SHP77 (cell line): ENCODE measurements around the gene RUSC1.

ENCODE experiments used
- DNase-seq, 2 experiments: peaks; one replicate each; lab custom pipeline; 2025; lab: John Stamatoyannopoulos, UW

The RUSC1 gene

DNA sequence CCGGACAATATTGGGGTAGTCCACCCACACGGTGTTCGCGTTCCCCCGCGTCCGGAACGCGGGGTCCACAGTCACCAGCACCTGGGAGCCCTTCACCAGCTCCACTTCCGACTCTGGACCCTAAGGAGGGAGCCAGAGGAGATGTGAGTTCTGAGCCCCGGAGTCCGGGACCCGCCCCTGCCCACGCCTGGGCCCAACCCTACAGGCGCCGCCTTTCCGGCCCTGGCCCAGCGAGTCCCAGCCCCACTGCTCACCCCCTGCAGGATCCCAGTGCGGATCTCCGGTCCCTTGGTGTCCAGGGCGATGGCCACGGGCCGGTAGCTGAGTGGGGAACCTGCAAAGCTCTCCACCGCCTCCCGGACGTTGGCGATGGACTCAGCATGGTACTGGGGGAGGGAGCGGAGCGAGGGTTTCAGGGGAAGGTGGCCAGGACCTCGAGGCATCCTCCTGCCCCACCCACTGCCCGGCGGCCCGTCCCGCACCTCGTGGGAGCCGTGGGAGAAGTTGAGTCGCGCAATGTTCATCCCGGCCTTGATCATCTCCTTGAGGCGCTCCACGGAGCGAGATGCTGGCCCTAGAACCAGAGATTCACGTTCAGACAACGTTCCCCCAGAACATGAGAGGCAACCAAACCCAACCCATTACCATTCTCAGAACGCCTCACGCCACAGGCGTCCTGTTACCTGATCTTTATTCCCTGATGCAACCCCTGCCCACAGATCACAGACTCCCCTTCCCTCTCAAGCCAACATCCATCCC lies 25.3 kb upstream of the RUSC1 start:
- no peak for DNase-seq

GRCh38 chr1:155295942-155296267 lies 24.8 kb upstream of the RUSC1 start:
- DNase-seq, result no peak

GRCh38 chr1:155296661-155297060 lies 24.0 kb upstream of the RUSC1 start:
- DNase-seq, result no peak

GRCh38 chr1:155297384-155297783 lies 23.3 kb upstream of the RUSC1 start:
- no peak for DNase-seq

DNA sequence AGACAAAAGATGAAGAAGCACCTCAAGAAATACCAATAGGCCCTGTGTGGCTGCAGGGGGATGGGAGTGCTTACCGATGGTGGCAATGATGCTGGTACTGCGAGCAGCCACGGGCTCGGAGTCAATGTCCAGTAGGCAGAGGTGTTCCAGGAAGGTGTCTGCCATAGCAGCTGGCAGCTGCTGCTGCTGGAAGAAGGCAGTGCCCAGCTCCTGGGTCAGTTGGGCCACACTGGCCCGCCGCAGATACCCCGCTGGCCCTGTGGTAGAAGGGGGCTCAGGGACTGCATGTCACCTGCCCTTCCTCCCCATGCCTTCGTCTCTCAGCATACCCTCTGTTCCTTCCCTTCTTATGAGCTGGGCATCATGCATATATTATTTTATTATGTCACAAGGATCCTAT lies 20.7 kb upstream of the RUSC1 start:
- no peak for DNase-seq

GRCh38 chr1:155300553-155301329 lies 20.0 kb upstream of the RUSC1 start:
- DNase-seq, result no peak

DNA sequence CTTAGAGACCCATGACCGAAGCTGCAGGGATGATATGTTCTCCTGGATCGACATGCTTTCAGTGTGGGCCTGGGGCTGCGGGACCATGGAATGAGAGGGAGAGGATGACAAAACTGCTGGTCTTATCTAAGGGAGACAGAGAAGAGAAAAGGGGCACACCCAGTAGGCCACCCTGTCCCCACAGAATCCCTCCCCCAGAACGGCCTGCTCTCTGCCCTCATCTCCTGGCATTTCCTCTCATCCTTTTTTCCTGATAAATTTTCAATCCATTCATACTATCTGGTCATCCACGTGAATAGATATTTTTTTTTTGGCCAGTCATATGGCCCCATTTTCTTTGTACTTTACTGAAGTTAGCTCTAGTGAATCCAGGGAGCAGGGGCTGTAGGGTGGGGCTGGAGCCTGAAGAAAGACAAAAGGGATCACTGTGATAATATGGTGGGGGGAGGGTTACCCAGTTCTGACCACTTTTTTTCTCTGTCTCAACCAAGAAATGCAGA lies 19.3 kb upstream of the RUSC1 start, which contains the start of gene PKLR:
TSS of gene PKLR (minus strand) at position 97 of the 500 bp plus-strand sequence. CDS start at position 54, 43 bp downstream.
- DNase-seq, result no peak

- no peak for DNase-seq
These were observed 16.1 kb upstream of the RUSC1 start for GRCh38 chr1:155304558-155305063.

DNA sequence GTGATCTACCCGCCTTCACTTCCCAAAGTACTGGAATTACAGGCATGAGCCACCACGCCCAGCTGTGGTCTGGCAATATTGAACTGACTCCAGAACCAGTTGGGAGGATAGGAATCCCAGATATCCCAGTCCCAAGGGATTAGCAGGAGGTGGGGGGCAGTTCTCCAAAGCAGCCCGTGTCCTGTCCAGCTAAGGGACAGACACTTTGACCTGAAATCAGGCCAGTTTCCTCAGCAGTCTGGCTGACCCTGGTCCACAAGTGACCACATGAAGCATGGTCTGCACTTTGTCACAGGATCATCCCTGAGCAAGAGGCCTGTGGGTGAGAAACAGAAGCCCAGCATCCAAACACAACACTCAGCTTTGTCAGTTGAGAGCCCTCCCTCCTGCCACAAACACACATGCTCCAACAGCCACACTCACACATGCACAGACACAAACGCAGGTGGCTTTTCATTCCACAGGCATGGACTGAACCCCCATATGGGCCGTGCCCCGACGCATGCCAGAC lies 14.8 kb upstream of the RUSC1 start:
- no peak for DNase-seq

DNA sequence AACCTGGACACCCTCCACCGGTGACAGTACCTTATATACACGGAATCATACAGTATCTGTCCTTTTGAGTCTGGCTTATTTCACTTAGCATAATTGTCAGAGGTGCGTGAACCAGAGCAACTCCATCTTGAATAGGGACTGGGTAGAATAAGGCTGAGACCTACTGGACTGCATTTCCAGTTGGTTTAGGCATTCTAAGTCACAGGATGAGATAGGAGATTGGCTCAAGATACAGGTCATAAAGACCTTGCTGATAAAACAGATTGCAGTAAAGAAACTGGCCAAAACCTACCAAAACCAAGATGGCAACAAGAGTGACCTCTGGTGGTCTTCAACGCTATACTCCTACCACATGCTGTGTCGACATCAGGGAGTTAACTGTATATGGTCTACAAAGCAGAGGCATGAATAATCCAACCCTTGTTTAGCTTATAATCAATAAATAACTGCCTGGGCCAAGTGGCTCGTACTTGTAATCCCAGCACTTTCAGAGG lies 13.4 kb upstream of the RUSC1 start:
- peak; percentile 15 to 49 for DNase-seq

GRCh38 chr1:155308493-155309422 lies 11.9 kb upstream of the RUSC1 start, which contains the start of gene FDPS:
Gene FDPS (plus strand): TSS chr1:155308866. CDS start chr1:155309790, 924 bp downstream.
- peak; percentile 100 for DNase-seq

GRCh38 chr1:155309423-155310021 lies 11.2 kb upstream of the RUSC1 start:
- no peak for DNase-seq

- no peak for DNase-seq
These were observed 7.4 kb upstream of the RUSC1 start for GRCh38 chr1:155313261-155313660.

DNA sequence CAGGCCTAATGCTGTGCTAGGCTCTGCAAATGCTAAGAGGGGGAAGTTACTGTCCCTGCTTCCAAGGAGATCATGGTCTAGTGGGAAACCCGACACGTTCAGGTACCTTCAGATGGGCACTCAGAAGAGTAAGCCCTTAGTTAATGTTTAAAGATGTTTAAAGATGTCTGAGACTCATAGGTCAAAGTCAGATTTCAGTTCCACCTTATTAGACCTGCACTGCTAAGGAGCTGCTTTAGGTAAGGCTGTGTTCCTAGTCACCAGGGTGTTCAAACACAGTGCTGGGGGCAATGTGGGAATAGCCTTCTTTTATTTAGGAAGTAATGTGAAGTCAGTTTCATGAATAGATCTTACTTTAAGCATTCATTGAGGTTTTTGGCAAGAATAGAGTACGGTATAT lies 3.8 kb upstream of the RUSC1 start:
- DNase-seq, result no peak

DNA sequence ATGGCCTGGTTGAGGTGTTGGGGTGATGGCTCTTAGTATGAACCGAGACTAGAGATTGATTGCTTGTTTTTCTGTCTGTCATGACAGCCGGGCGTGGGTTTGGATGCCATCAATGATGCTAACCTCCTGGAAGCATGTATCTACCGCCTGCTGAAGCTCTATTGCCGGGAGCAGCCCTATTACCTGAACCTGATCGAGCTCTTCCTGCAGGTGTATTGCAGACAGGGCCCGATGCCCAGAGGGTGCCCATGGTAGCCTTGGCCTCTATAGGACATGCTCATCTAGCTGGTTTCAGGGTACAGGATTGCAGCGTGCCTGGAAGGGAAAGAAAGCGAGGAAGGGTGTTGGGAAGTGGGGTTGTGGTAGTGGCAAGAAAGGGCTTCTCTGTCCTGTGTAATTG lies 2.6 kb upstream of the RUSC1 start:
- DNase-seq, result no peak

DNA sequence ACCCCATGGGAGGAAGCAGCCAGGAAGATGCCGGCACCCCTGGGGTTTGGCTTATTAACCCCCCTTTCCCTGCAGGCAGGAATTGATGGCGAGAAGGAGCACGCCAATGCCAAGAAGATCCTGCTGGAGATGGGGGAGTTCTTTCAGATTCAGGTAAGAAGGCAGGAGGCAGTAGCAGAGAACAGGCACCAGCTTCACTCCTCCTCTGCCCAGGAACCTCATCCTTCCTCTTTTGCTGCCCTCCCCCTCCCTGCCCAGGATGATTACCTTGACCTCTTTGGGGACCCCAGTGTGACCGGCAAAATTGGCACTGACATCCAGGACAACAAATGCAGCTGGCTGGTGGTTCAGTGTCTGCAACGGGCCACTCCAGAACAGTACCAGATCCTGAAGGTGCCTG lies 1.2 kb upstream of the RUSC1 start:
- no peak for DNase-seq

DNA sequence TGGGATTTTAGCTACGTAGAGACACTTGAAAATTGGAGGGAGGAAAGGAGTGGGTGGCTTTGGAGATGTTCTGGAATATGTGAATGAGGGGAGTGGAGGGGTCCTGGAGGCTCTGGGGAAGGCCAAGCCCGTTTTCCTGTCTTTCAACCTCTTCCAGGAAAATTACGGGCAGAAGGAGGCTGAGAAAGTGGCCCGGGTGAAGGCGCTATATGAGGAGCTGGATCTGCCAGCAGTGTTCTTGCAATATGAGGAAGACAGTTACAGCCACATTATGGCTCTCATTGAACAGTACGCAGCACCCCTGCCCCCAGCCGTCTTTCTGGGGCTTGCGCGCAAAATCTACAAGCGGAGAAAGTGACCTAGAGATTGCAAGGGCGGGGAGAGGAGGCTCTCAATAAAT lies 442 bp upstream of the RUSC1 start:
- no peak for DNase-seq

- DNase-seq, result peak; percentile 60 to 62
These were observed 1.2 kb downstream of the RUSC1 start for GRCh38 chr1:155321639-155322503.

GRCh38 chr1:155322571-155322952 lies 1.9 kb downstream of the RUSC1 start:
- peak in 1 of 2 experiments; percentile 30 for DNase-seq
